GM19351 (cell line): Measurements from ENCODE around the gene MED10.
A peak's percentile ranks its signal among the peaks of the same experiment; 100 is the strongest.

Experiments used
- ATAC-seq: cut with Tn5 transposase; IDR thresholded peaks from one replicate; pipeline ENCODE4 v1.9.1; 2021; ENCODE audit warnings: mild to moderate bottlenecking, moderate library complexity; ENCODE audit not compliant: unreplicated experiment

Gene MED10

GRCh38 chr5:6377905-6378765, at the start of gene MED10:
Gene MED10, minus strand, starts transcription at chr5:6378547. Its CDS starts 64 bp downstream, at chr5:6378483.
- ATAC-seq: peak; percentile 96

- ATAC-seq: no peak
Observed at GRCh38 chr5:6427694-6428093, 49.3 kb upstream of the MED10 start.

- no peak for ATAC-seq
Observed at GRCh38 chr5:6424700-6425099, 46.4 kb upstream of the MED10 start.

- no peak for ATAC-seq
Observed at GRCh38 chr5:6424110-6424659, 45.8 kb upstream of the MED10 start.

GRCh38 chr5:6423327-6424109, 45.2 kb upstream of the MED10 start:
- no peak for ATAC-seq

- no peak for ATAC-seq
Observed at GRCh38 chr5:6419340-6419852, 41.0 kb upstream of the MED10 start.

- no peak for ATAC-seq
Observed at GRCh38 chr5:6418679-6419276, 40.4 kb upstream of the MED10 start.

GRCh38 chr5:6417657-6418056, 39.3 kb upstream of the MED10 start:
- no peak for ATAC-seq

GRCh38 chr5:6412811-6413210, 34.5 kb upstream of the MED10 start:
- ATAC-seq: no peak

GRCh38 chr5:6411141-6411540, 32.8 kb upstream of the MED10 start:
- ATAC-seq: no peak

- no peak for ATAC-seq
Observed at GRCh38 chr5:6410421-6410820, 32.1 kb upstream of the MED10 start.

GRCh38 chr5:6408627-6409446, 30.5 kb upstream of the MED10 start:
- peak; percentile 67 for ATAC-seq

- ATAC-seq: no peak
Observed at GRCh38 chr5:6408260-6408596, 29.9 kb upstream of the MED10 start.

- ATAC-seq: no peak
Observed at GRCh38 chr5:6407558-6408259, 29.4 kb upstream of the MED10 start.

GRCh38 chr5:6405591-6405990, 27.2 kb upstream of the MED10 start:
- no peak for ATAC-seq

- peak; percentile 36 for ATAC-seq
Observed at GRCh38 chr5:6404129-6404528, 25.8 kb upstream of the MED10 start.

GRCh38 chr5:6403416-6403815, 25.1 kb upstream of the MED10 start:
- ATAC-seq: no peak

- ATAC-seq: peak; percentile 80
Observed at GRCh38 chr5:6402939-6403338, 24.6 kb upstream of the MED10 start.

GRCh38 chr5:6401410-6401809, 23.1 kb upstream of the MED10 start:
- no peak for ATAC-seq
